OCI-LY3 (cell line): ENCODE measurements around the gene DCLK3.
A peak's percentile ranks its signal among the peaks of the same experiment; 100 is the strongest.

Experiments used
- H2AFZ ChIP-seq: fragments of 200-600, 300-600 bp; shearing (Covaris generic); 2 replicates; pipeline ENCODE4 v1.6.0; 2014; ENCODE audit warnings: antibody characterized with exemption, low read depth, low read length
- H3K27ac ChIP-seq: fragments of 200-600, 300-600 bp; sonication (generic); 2 replicates; pipeline ENCODE4 v1.5.1; 2014; ENCODE audit warnings: mild to moderate bottlenecking, low read length, moderate library complexity, mixed read lengths
- H3K27me3 ChIP-seq: fragments of 200-600, 300-600 bp; sonication (generic); 2 replicates; pipeline ENCODE4 v1.6.1; 2014; ENCODE audit warnings: low read depth, low read length, mixed read lengths
- H3K36me3 ChIP-seq: fragments of 200-600, 300-600 bp; sonication (generic); replicated peaks from 2 replicates; pipeline ENCODE3; 2014; ENCODE audit warnings: low read depth, low read length, mixed read lengths
- H3K4me1 ChIP-seq: fragments of 300-600, 200-600 bp; sonication (generic); 2 replicates; pipeline ENCODE4 v1.6.1; 2014; ENCODE audit warnings: low read length, mixed read lengths
- H3K4me2 ChIP-seq: fragments of 200-600, 300-600 bp; sonication (generic); 2 replicates; pipeline ENCODE4 v1.6.1; 2014; ENCODE audit warnings: low read length, mixed read lengths
- H3K4me3 ChIP-seq: fragments of 300-600, 200-600 bp; sonication (generic); 2 replicates; pipeline ENCODE4 v1.5.1; 2014; ENCODE audit warnings: antibody characterized with exemption, mild to moderate bottlenecking, low read length, moderate library complexity
- H3K79me2 ChIP-seq: fragments of 300-600, 200-600 bp; shearing (Covaris generic); 2 replicates; pipeline ENCODE4 v1.6.1; 2014; ENCODE audit warnings: mild to moderate bottlenecking, low read length, mixed read lengths
- H3K9ac ChIP-seq: fragments of 300-600, 200-600 bp; shearing (Covaris generic); 2 replicates; pipeline ENCODE4 v1.6.0; 2014; ENCODE audit warnings: mild to moderate bottlenecking, low read length, moderate library complexity
- H3K9me3 ChIP-seq: fragments of 200-600, 300-600 bp; shearing (Covaris generic); 2 replicates; pipeline ENCODE4 v1.6.1; 2014; ENCODE audit warnings: low read length, mixed read lengths; ENCODE audit not compliant: insufficient read depth
- H4K20me1 ChIP-seq: fragments of 200-600, 300-600 bp; sonication (generic); 2 replicates; pipeline ENCODE4 v1.6.1; 2016; ENCODE audit warnings: low read length, mixed read lengths; ENCODE audit not compliant: insufficient read depth
- CTCF ChIP-seq: fragments of 200-600, 300-600 bp; sonication (generic); IDR thresholded peaks from 2 replicates; pipeline ENCODE4 v1.5.1; 2014; ENCODE audit warnings: antibody characterized with exemption, low read length, low read depth
- EZH2phosphoT487 ChIP-seq: fragments of 200-600 bp; shearing (Covaris generic); IDR thresholded peaks from 2 replicates; pipeline ENCODE4 v1.6.1; 2018; ENCODE audit warnings: antibody characterized with exemption, mixed run types, low read depth

The DCLK3 gene

GRCh38 chr3:36777424-36778218, 13.3 kb upstream of the DCLK3 start:
- H3K27me3 ChIP-seq = no peaks in the 10 kb centered on the region
- H4K20me1 ChIP-seq = no peaks in the 10 kb centered on the region
- peak overlapping the region; percentile 16; the same call in 1 of the 2 replicates for H3K4me2 ChIP-seq
- H3K9ac ChIP-seq = no peak overlapping the region
- peaks cover 37% of the 10 kb centered on the region for H3K4me1 ChIP-seq
- no peaks in the 10 kb centered on the region for H3K9me3 ChIP-seq
- H3K27ac ChIP-seq = no peak overlapping the region; the same call in 1 of the 2 replicates
- no peaks in the 10 kb centered on the region for H3K36me3 ChIP-seq
- no peak overlapping the region for H2AFZ ChIP-seq
- no peaks in the 10 kb centered on the region for H3K79me2 ChIP-seq
- H3K4me3 ChIP-seq = no peak overlapping the region
- TF ChIP-seq EZH2phosphoT487 (no peak), CTCF (no peak)

DNA sequence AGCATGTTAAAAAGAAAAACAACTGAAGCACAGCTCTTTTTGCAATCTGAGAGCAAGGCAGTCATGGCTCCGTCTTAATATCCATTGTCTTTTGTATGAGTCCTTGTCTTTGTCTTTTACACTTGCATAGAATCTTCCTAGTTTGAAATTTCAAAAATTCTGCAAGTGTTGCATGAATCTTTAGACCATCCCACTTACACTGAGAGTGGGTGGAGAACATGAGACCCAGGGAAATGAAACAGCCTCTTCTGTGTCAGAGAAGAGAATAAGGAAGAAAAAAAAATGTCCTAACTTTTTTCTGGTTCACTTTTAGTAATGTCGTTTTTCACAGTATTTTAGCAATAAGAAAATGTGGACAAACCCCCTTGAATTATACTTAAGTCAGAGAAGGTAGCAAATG, 12.1 kb upstream of the DCLK3 start:
- Histone ChIP-seq H3K27ac (no peak overlapping the region), H2AFZ (no peak overlapping the region), H4K20me1 (no peaks in the 10 kb centered on the region), H3K36me3 (no peaks in the 10 kb centered on the region), H3K9ac (no peak overlapping the region), H3K79me2 (no peaks in the 10 kb centered on the region), H3K4me1 (peaks cover 26% of the 10 kb centered on the region), H3K27me3 (no peaks in the 10 kb centered on the region), H3K4me3 (no peak overlapping the region), H3K4me2 (peak overlapping the region; percentile 3; the same call in 1 of the 2 replicates), H3K9me3 (no peaks in the 10 kb centered on the region)
- TF ChIP-seq CTCF = no peak

- Histone ChIP-seq H3K27ac (no peak overlapping the region), H3K27me3 (no peaks in the 10 kb centered on the region; the same call in 1 of the 2 replicates), H3K4me1 (peaks cover 19% of the 10 kb centered on the region), H2AFZ (no peak overlapping the region), H3K9ac (no peak overlapping the region), H3K9me3 (no peaks in the 10 kb centered on the region), H3K4me3 (no peak overlapping the region), H4K20me1 (no peaks in the 10 kb centered on the region), H3K4me2 (no peak overlapping the region), H3K36me3 (no peaks in the 10 kb centered on the region), H3K79me2 (no peaks in the 10 kb centered on the region)
- TF ChIP-seq EZH2phosphoT487 (no peak), CTCF (no peak)
These were observed 9.7 kb upstream of the DCLK3 start for GRCh38 chr3:36774052-36774451.

GRCh38 chr3:36771931-36772330, 7.6 kb upstream of the DCLK3 start:
- Histone ChIP-seq H3K4me3 (no peak overlapping the region), H3K9ac (no peak overlapping the region), H2AFZ (no peak overlapping the region), H3K4me2 (no peak overlapping the region), H4K20me1 (no peaks in the 10 kb centered on the region), H3K27ac (no peak overlapping the region), H3K27me3 (no peaks in the 10 kb centered on the region; the same call in 1 of the 2 replicates), H3K79me2 (no peaks in the 10 kb centered on the region), H3K9me3 (no peaks in the 10 kb centered on the region), H3K4me1 (peaks cover 7% of the 10 kb centered on the region), H3K36me3 (no peaks in the 10 kb centered on the region)
- TF ChIP-seq CTCF (no peak), EZH2phosphoT487 (no peak)
